Trophoblast cell (in vitro differentiated cells and primary cell): ENCODE measurements around the gene TRIM47.

ENCODE experiments used
- DNase-seq, 2 donors: peaks; one replicate each; pipeline ENCODE4 v3.0.0-alpha.2; 2016
- H2AFZ ChIP-seq: 2 replicates; pipeline ENCODE4 v1.6.1; 2013; ENCODE audit warnings: low read length, moderate library complexity, mild to moderate bottlenecking; ENCODE audit not compliant: insufficient read depth, poor library complexity
- H2AK5ac ChIP-seq: 2 replicates; pipeline ENCODE4 v1.6.1; 2013; ENCODE audit warnings: mild to moderate bottlenecking, low read length
- H2BK120ac ChIP-seq: 2 replicates; pipeline ENCODE4 v1.6.1; 2013; ENCODE audit warnings: low read length, mild to moderate bottlenecking, moderate library complexity; ENCODE audit not compliant: insufficient read depth, poor library complexity
- H2BK12ac ChIP-seq: 2 replicates; pipeline ENCODE4 v1.6.1; 2013; ENCODE audit warnings: mild to moderate bottlenecking, low read length, moderate library complexity
- H2BK5ac ChIP-seq: 2 replicates; pipeline ENCODE4 v1.6.1; 2013; ENCODE audit warnings: low read length, low read depth, moderate library complexity, mild to moderate bottlenecking; ENCODE audit not compliant: poor library complexity
- H3K14ac ChIP-seq: 2 replicates; pipeline ENCODE4 v1.6.1; 2013; ENCODE audit warnings: mild to moderate bottlenecking, low read length
- H3K18ac ChIP-seq: 2 replicates; pipeline ENCODE4 v1.6.1; 2013; ENCODE audit warnings: mild to moderate bottlenecking, low read length
- H3K23ac ChIP-seq: 2 replicates; pipeline ENCODE4 v1.6.1; 2013; ENCODE audit warnings: low read length
- H3K27ac ChIP-seq: 2 replicates; pipeline ENCODE4 v1.5.1; 2013; ENCODE audit warnings: low read depth, mild to moderate bottlenecking, inconsistent platforms, low read length, moderate library complexity
- H3K27me3 ChIP-seq: 2 replicates; pipeline ENCODE4 v1.6.1; 2013; ENCODE audit warnings: inconsistent platforms, mild to moderate bottlenecking, low read length, moderate library complexity; ENCODE audit not compliant: insufficient read depth
- H3K36me3 ChIP-seq, 2 experiments: 1 replicate in 1 of 2; 2 replicates in 1 of 2; pipeline ENCODE4 v1.6.1; 2013; ENCODE audit warnings: low read length in 2 of 2, mild to moderate bottlenecking in 2 of 2, moderate library complexity in 1 of 2; ENCODE audit not compliant: insufficient read depth in 2 of 2, control insufficient read depth in 1 of 2
- H3K4ac ChIP-seq: 2 replicates; pipeline ENCODE4 v1.6.1; 2013; ENCODE audit warnings: low read depth, mild to moderate bottlenecking, low read length, moderate library complexity
- H3K4me1 ChIP-seq, 2 experiments: 1 replicate in 1 of 2; 2 replicates in 1 of 2; pipeline ENCODE4 v1.6.1; 2013; ENCODE audit warnings: low read length in 2 of 2, mild to moderate bottlenecking in 2 of 2, moderate library complexity in 1 of 2; ENCODE audit not compliant: insufficient read depth in 2 of 2, control insufficient read depth in 1 of 2
- H3K4me2 ChIP-seq: 2 replicates; pipeline ENCODE4 v1.6.1; 2013; ENCODE audit warnings: inconsistent platforms, mild to moderate bottlenecking, low read length, moderate library complexity
- H3K4me3 ChIP-seq: 2 replicates; pipeline ENCODE4 v1.5.1; 2013; ENCODE audit warnings: mild to moderate bottlenecking, low read depth, low read length, inconsistent platforms
- H3K79me1 ChIP-seq: one replicate; pipeline ENCODE4 v1.6.1; 2013; ENCODE audit warnings: low read length
- H3K79me2 ChIP-seq: 2 replicates; pipeline ENCODE4 v1.6.1; 2013; ENCODE audit warnings: low read length, mild to moderate bottlenecking; ENCODE audit not compliant: control insufficient read depth, insufficient read depth, poor library complexity
- H3K9ac ChIP-seq: 2 replicates; pipeline ENCODE4 v1.6.1; 2013; ENCODE audit warnings: mild to moderate bottlenecking, low read length
- H3K9me3 ChIP-seq: 2 replicates; pipeline ENCODE4 v1.6.1; 2013; ENCODE audit warnings: low read depth, mild to moderate bottlenecking, control low read depth, inconsistent platforms, low read length; ENCODE audit not compliant: insufficient read depth
- H4K12ac ChIP-seq: 2 replicates; pipeline ENCODE4 v1.6.1; 2013; ENCODE audit warnings: low read depth, mild to moderate bottlenecking, low read length, moderate library complexity
- H4K8ac ChIP-seq: 2 replicates; pipeline ENCODE4 v1.6.1; 2013; ENCODE audit warnings: low read depth, mild to moderate bottlenecking, low read length, moderate library complexity
- H4K91ac ChIP-seq: one replicate; pipeline ENCODE4 v1.6.1; 2013; ENCODE audit warnings: low read depth, mild to moderate bottlenecking, low read length, moderate library complexity
- WGBS: extraction: QIAGEN DNeasy Blood & Tissue Kit; methylation state at CpG from one replicate; pipeline ENCODE4 v1.1.7; 2013; ENCODE audit warnings: missing lambda C conversion rate; ENCODE audit not compliant: insufficient read length, insufficient coverage; ENCODE audit errors: extremely low coverage; 5-methylcytosine and 5-hydroxymethylcytosine counted together

Gene TRIM47

GRCh38 chr17:75904749-75905521 is 26.6 kb upstream of the TRIM47 start, which contains the start of gene MRPL38:
Gene MRPL38 (minus strand): TSS chr17:75904884. CDS start chr17:75904875, 9 bp downstream.
- H3K14ac ChIP-seq, result peak within 1 kb of the TSS; percentile 56
- H2BK120ac ChIP-seq, result peak within 1 kb of the TSS; percentile 66
- H3K4me2 ChIP-seq, result peak within 1 kb of the TSS; percentile 93
- H2BK5ac ChIP-seq, result no peak within 1 kb of the TSS
- peak within 1 kb of the TSS; percentile 50 for H2AFZ ChIP-seq
- peak within 1 kb of the TSS; percentile 80 for H4K91ac ChIP-seq
- peaks cover 12 to 13% of the 10 kb centered on the region in 2 experiments for H3K4me1 ChIP-seq
- H3K18ac ChIP-seq, result peak within 1 kb of the TSS; percentile 73
- peak within 1 kb of the TSS; percentile 97 for H3K4me3 ChIP-seq
- no peaks in the 10 kb centered on the region for H3K9me3 ChIP-seq
- H4K12ac ChIP-seq, result peak within 1 kb of the TSS; percentile 66
- peak within 1 kb of the TSS; percentile 77 for H2BK12ac ChIP-seq
- DNase-seq, result peak; percentile 97 to 98
- peak within 1 kb of the TSS; percentile 87 for H4K8ac ChIP-seq
- peaks cover 7% of the 10 kb centered on the region for H3K79me1 ChIP-seq
- no peak within 1 kb of the TSS for H3K23ac ChIP-seq
- WGBS, result no CpG with 5 or more reads among the region's 69 CpGs
- H3K36me3 ChIP-seq, result peaks cover 17 to 25% of the 10 kb centered on the region in 2 experiments
- peak within 1 kb of the TSS; percentile 89 for H3K4ac ChIP-seq
- H3K9ac ChIP-seq, result peak within 1 kb of the TSS; percentile 96
- H3K27ac ChIP-seq, result peak within 1 kb of the TSS; percentile 68
- H3K27me3 ChIP-seq, result no peaks in the 10 kb centered on the region
- peak within 1 kb of the TSS; percentile 49 for H2AK5ac ChIP-seq
- peaks cover 6% of the 10 kb centered on the region for H3K79me2 ChIP-seq

DNA sequence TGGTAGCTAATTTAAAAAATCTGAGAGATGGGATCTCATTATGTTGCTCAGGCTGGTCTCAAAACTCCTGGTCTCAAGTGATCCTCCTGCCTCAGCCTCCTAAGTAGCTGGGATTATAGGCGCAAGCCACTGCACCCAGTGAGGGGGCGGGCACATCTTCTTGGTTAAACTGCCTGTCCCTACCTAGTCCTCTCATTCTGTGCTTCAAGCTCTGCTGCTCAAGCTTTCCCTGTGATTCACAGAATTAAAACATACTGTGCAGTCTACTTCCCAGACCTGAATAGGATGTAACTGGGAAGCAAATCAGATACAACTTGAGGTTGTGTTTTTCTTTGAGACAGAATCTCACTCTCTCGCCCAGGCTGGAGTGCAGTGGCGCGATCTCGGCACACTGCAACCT is 24.0 kb upstream of the TRIM47 start:
- H3K79me1 ChIP-seq, result peaks cover 7% of the 10 kb centered on the region
- H3K4ac ChIP-seq, result no peak overlapping the region
- no peak overlapping the region for H3K9ac ChIP-seq
- no peak overlapping the region for H2BK12ac ChIP-seq
- H3K18ac ChIP-seq, result no peak overlapping the region
- no peak overlapping the region for H3K23ac ChIP-seq
- no peak overlapping the region for H3K14ac ChIP-seq
- no peak overlapping the region for H3K4me3 ChIP-seq
- WGBS, result no CpG with 5 or more reads among the region's 6 CpGs
- peaks cover 6% of the 10 kb centered on the region for H3K79me2 ChIP-seq
- DNase-seq, result no peak
- H2BK5ac ChIP-seq, result no peak overlapping the region
- H3K9me3 ChIP-seq, result no peaks in the 10 kb centered on the region
- no peak overlapping the region for H2AK5ac ChIP-seq
- no peak overlapping the region for H4K12ac ChIP-seq
- H3K27me3 ChIP-seq, result no peaks in the 10 kb centered on the region
- H2AFZ ChIP-seq, result no peak overlapping the region
- H4K8ac ChIP-seq, result no peak overlapping the region
- H2BK120ac ChIP-seq, result no peak overlapping the region
- H3K36me3 ChIP-seq, result peaks cover 38 to 50% of the 10 kb centered on the region in 2 experiments
- H3K4me2 ChIP-seq, result no peak overlapping the region
- H3K27ac ChIP-seq, result no peak overlapping the region
- H3K4me1 ChIP-seq, result peaks cover 8% of the 10 kb centered on the region in 2 experiments
- H4K91ac ChIP-seq, result no peak overlapping the region

GRCh38 chr17:75901727-75902126 is 23.3 kb upstream of the TRIM47 start:
- Histone ChIP-seq H4K12ac (no peak overlapping the region), H3K9ac (no peak overlapping the region), H3K79me2 (peaks cover 6% of the 10 kb centered on the region), H4K8ac (no peak overlapping the region), H2BK12ac (no peak overlapping the region), H3K4ac (no peak overlapping the region), H3K79me1 (peaks cover 7% of the 10 kb centered on the region), H3K36me3 (peaks cover 38 to 50% of the 10 kb centered on the region in 2 experiments), H3K4me1 (peaks cover 8% of the 10 kb centered on the region in 2 experiments), H3K4me3 (no peak overlapping the region), H2BK5ac (no peak overlapping the region), H3K23ac (no peak overlapping the region), H2BK120ac (no peak overlapping the region), H2AK5ac (no peak overlapping the region), H3K27me3 (no peaks in the 10 kb centered on the region), H3K4me2 (no peak overlapping the region), H3K18ac (no peak overlapping the region), H3K9me3 (no peaks in the 10 kb centered on the region), H4K91ac (no peak overlapping the region), H2AFZ (no peak overlapping the region), H3K27ac (no peak overlapping the region), H3K14ac (no peak overlapping the region)
- no peak for DNase-seq
- WGBS, result no CpG with 5 or more reads among the region's 18 CpGs

DNA sequence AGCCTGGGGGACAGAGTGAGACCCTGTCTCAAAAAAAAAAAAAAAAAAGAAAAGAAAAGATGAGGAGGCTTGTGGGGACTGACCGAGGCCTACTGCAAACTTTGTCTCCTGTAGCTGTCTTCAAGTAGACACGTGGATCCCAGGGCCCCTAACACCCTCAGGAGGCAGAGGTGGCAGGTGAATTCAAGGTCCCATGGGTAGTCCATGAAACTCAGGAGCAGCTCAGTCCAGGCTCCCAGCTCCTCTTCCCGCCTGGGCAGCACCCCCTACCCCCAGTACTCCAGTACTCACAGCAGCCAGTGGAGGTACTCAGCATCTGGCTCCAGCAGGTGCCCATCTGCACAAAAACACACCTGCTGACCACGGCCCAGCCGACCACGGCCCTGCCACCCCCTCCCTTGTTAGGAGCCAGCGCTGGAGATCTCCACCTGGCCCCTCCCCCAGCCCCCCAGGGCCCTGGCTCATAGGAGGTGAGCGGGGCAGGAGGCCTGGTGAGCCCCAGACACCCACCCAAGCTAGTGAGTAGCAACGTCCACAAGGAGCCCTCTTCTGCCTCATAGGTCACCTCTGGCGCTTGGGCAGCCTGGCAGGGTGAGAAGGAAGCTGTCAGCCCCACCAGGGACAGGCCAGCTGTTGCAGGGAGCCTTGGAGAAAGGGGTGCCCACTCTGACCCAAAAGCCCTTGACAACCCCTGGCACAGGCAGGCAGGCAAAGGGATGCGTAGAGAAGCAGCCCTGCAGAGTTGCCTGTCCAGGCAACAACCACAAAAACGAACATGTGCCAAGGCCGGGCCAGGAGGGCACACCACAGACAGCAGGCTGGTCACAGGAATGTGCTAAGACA is 22.5 kb upstream of the TRIM47 start:
- DNase-seq, result no peak
- Histone ChIP-seq H3K9ac (no peak overlapping the region), H4K8ac (no peak overlapping the region), H3K27me3 (no peaks in the 10 kb centered on the region), H3K23ac (no peak overlapping the region), H3K4me3 (no peak overlapping the region), H2BK12ac (no peak overlapping the region), H3K27ac (no peak overlapping the region), H3K9me3 (no peaks in the 10 kb centered on the region), H3K14ac (no peak overlapping the region), H3K4ac (no peak overlapping the region), H3K36me3 (peaks cover 38 to 50% of the 10 kb centered on the region in 2 experiments), H2BK5ac (no peak overlapping the region), H3K4me1 (peaks cover 3 to 6% of the 10 kb centered on the region in 2 experiments), H3K79me1 (peaks cover 12% of the 10 kb centered on the region), H2AFZ (no peak overlapping the region), H3K4me2 (no peak overlapping the region), H3K79me2 (peaks cover 10% of the 10 kb centered on the region), H2AK5ac (no peak overlapping the region), H4K12ac (no peak overlapping the region), H3K18ac (no peak overlapping the region), H4K91ac (no peak overlapping the region), H2BK120ac (no peak overlapping the region)
- no CpG with 5 or more reads among the region's 13 CpGs for WGBS
